ENCODE results near the gene NUTF2. TPM values are rescaled to one million over a fixed set of nuclear protein-coding genes. Genes with fewer than 3 reads are reported as not detected.
"Not testable (repeated sequence)": the region's sequence is repeated elsewhere in the genome, so short reads cannot be mapped to it uniquely, and the experiment has no call there.

The NUTF2 gene
- total RNA-seq, 1 experiment from 2014 or later: 444 TPM

DNA sequence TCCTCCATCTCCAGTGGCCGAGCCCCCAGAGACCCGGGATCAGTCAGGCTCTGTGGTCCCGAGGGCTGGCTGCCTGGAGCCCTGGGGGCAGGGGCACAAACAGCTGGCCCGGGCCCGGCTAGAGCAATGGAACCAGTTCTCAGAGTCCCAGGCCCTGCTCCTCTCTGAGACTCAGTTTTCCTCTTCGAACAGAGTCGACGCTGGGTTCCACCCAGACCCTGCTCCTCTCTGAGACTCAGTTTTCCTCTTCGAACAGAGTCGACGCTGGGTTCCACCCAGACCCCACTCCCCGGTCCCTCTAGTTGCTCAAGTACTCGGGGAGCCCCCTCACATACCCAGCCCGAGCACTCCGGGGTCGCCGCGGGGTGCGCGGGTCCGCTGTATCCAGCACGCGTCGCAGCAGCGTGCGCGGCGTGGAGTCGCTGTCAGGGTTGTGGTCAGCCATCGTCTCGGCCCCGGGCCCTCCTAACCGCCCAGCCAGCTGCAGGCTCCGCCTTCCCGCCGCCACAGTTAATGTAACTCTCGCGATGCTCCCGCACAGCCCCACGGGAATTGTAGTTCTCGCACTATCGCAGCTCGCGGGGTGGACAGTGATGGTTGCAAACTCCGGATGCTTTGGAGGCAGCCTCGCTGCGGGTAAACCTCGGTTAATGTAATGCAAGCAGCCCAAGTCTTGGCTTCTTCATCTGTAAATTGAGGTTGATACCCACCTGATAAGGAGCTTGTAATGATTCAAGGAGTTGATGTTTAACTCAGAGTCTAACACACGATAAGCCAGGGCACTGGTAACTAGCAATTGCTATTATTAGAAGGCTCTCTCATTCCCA is 13.1 kb upstream of the NUTF2 start:
- in situ Hi-C loops (cut with HindIII; ENCODE audit: low sequenced_read_pairs): no loop called here

DNA sequence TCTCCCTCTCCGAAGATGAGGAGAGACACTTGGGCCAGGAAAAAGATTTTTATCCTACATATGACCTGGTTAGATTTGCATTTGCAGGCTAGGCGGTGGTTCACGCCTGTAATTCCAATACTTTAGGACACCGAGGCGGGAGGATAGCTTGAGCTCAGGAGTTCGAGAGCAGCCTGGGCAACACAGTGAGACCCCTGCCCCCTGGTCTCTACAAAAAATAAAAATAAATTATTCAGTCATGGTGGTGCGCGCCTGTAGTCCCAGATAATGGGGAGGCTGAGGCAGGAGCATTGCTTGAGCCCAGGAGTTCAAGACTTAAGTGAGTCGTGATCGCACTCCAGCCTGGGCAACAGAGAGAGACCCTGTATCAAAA is 12.5 kb upstream of the NUTF2 start:
- DNase-seq (ENCODE audit: low spot score): no peak
- in situ Hi-C loops (cut with HindIII; ENCODE audit: low sequenced_read_pairs): no loop called here

More for the DNA sequence above, 13.1 kb upstream of the NUTF2 start:
- peak; percentile 93 for DNase-seq (ENCODE audit: low spot score)

DNA sequence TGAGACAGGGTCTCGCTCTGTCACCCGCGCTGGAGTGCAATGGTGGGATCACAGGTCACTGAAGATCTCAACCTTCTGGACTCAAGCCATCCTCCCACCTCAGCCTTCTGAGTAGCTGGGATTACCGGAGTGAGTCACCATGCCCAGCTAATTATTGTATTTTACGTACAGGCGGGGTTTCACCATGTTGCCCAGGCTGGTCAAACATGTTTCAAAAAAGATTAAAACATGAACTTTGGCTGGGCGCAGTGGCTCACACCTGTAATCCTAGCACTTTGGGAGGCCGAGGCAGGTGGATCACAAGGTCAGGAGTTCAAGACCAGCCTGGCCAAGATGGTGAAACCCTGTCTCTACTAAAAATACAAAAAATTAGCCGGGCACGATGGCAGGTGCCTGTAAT is 9.5 kb upstream of the NUTF2 start:
- DNase-seq (ENCODE audit: low spot score); in situ Hi-C loops (cut with HindIII; ENCODE audit: low sequenced_read_pairs): not testable (repeated sequence)

DNA sequence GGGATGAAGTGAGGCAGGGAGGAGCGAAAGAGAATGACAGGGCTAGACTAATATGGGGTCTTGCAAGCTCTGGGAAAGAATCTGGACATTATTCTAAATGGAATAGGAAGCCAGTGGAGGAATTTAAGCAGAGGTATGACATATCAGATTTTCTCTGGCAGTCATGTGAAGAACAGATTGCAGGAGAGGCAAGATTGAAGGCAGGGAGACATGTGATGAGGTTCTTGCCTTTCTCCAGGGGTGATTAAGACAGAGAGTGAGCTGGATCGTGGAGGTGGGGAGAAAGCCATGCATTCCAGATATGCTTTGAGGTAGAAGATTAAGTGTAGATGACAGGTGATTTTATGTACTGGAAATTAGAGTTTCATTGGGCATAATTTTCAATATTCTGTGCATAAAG is 8.9 kb upstream of the NUTF2 start:
- no peak for DNase-seq (ENCODE audit: low spot score)
- in situ Hi-C loops (cut with HindIII; ENCODE audit: low sequenced_read_pairs): no loop called here

GRCh38 chr16:67841198-67841815 is 5.4 kb upstream of the NUTF2 start:
- DNase-seq (ENCODE audit: low spot score): no peak
- in situ Hi-C loops (cut with HindIII; ENCODE audit: low sequenced_read_pairs): no loop called here

GRCh38 chr16:67841816-67842508 is 4.8 kb upstream of the NUTF2 start, which contains the start of gene THAP11:
THAP11 (plus strand) TSS chr16:67842320; CDS start chr16:67842555, 235 bp downstream.
- in situ Hi-C loops (cut with HindIII; ENCODE audit: low sequenced_read_pairs): no loop called here
- DNase-seq (ENCODE audit: low spot score): peak; percentile 94

DNA sequence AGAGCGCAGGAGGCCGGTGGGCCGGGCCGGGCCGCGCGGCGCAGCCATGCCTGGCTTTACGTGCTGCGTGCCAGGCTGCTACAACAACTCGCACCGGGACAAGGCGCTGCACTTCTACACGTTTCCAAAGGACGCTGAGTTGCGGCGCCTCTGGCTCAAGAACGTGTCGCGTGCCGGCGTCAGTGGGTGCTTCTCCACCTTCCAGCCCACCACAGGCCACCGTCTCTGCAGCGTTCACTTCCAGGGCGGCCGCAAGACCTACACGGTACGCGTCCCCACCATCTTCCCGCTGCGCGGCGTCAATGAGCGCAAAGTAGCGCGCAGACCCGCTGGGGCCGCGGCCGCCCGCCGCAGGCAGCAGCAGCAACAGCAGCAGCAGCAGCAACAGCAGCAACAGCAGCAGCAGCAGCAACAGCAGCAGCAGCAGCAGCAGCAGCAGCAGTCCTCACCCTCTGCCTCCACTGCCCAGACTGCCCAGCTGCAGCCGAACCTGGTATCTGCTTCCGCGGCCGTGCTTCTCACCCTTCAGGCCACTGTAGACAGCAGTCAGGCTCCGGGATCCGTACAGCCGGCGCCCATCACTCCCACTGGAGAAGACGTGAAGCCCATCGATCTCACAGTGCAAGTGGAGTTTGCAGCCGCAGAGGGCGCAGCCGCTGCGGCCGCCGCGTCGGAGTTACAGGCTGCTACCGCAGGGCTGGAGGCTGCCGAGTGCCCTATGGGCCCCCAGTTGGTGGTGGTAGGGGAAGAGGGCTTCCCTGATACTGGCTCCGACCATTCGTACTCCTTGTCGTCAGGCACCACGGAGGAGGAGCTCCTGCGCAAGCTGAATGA is 4.0 kb upstream of the NUTF2 start:
- DNase-seq (ENCODE audit: low spot score): peak; percentile 60
- in situ Hi-C loops (cut with HindIII; ENCODE audit: low sequenced_read_pairs): no loop called here

- no peak for DNase-seq (ENCODE audit: low spot score)
- in situ Hi-C loops (cut with HindIII; ENCODE audit: low sequenced_read_pairs): no loop called here
These were observed 3.4 kb upstream of the NUTF2 start for GRCh38 chr16:67843343-67843765.

DNA sequence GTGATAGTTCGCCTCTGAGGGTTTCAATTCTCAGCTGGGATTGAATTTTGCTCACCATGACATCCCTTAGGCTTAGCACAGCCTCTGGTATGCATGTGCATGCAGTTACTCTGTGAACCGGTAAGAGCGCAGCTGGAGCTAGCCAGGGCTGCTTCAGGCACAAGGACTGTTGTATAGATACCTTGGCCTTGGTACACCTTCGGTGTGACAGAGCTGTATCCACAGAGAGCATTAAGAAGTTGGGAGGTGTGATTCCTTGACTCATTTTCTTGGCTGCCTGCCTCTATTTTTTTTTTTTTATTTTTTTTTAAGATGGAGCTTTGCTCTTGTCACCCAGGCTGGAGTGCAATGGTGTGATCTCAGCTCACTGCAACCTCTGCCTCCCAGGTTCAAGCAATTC is 2.2 kb upstream of the NUTF2 start:
- DNase-seq (ENCODE audit: low spot score): no peak
- in situ Hi-C loops (cut with HindIII; ENCODE audit: low sequenced_read_pairs): no loop called here

DNA sequence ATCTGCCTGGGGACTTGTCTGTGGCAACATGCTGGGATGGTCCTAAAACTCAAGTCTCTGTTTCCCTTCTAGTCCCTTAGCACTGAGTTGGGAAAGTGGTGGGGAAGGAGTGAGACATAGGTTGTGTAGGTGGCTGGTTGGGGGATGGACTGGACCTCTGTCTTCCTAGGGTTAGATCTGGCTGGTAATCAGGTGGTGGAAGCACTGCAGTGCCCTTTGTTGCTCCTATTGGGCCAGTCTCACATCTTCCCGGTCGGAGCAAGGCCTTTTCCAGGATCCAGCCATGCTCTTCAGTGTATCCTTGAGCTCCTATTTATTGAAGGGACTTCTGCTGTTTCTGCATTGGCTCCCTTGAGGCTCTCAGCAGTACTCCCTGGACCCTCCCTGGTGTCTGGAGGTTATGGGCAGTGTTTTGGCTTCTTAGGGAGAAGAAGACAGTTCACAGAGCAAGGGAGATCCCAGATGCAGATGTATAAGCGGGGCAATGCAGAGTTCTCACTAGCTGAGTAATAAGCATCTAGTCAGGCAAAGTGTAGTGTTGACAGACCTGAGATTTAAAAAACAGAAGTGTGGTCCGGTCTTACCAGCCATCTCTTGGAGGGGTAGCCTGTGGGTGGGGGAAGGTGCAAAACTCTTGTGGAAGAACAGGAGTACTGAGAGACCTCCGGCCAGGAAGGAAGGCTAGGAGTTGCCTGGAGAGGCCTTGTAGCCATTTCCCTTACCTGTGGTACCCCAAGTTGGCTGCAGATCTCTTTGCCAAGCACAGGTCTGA is 1.3 kb upstream of the NUTF2 start:
- in situ Hi-C loops (cut with HindIII; ENCODE audit: low sequenced_read_pairs): no loop called here
- no peak for DNase-seq (ENCODE audit: low spot score)

- DNase-seq (ENCODE audit: low spot score): no peak
- in situ Hi-C loops (cut with HindIII; ENCODE audit: low sequenced_read_pairs): no loop called here
These were observed 742 bp upstream of the NUTF2 start for GRCh38 chr16:67846063-67846319.

GRCh38 chr16:67847064-67847861 is 530 bp downstream of the NUTF2 start, which contains the start of gene CENPT:
CENPT (minus strand) TSS chr16:67847693; CDS start chr16:67833859, 13,834 bp downstream.
- no peak for DNase-seq (ENCODE audit: low spot score)

DNA sequence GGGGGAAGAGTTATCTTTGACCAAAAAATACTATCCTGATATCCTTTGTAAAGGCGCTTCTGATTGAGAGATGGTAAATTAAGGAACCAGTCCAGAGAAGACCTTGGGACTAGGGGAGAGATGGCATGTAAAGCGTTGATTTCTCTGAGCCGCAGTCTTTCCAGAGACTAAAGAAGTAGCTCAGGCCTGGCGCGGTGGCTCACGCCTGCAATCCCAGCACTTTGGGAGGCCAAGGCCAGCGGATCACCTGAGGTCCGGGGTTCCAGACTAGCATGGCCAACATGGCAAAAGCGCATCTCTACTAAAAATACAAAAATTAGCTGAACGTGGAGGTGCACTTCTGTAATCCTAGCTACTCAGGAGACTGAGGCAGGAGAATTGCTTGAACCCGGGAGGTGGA is 1.4 kb downstream of the NUTF2 start:
- no peak for DNase-seq (ENCODE audit: low spot score)

More at GRCh38 chr16:67847064-67847861, 530 bp downstream of the NUTF2 start, which contains the start of gene CENPT:
- in situ Hi-C loops (cut with HindIII; ENCODE audit: low sequenced_read_pairs): no loop called here

DNA sequence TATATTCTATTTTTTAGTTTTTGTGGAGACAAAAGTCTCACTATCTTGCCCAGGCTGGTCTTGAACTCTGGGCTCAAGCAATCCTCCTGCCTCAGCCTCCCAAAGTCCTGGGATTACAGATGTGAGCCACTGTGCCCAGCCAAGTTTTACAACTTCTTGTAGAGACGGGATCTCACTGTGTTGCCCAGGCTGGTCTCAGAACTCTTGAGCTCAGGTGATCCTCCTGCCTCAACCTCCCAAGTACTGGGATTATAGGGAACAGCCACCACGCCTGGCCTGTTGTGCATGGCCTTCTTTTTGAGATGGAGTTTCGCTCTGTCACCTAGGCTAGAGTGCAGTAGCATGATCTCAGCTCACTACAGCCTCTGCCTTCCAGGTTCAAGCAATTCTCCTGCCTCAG is 6.9 kb downstream of the NUTF2 start:
- DNase-seq (ENCODE audit: low spot score): no peak
- in situ Hi-C loops (cut with HindIII; ENCODE audit: low sequenced_read_pairs): no loop called here

More for the DNA sequence above, 1.4 kb downstream of the NUTF2 start:
- in situ Hi-C loops (cut with HindIII; ENCODE audit: low sequenced_read_pairs): no loop called here

- in situ Hi-C loops (cut with HindIII; ENCODE audit: low sequenced_read_pairs): no loop called here
- DNase-seq (ENCODE audit: low spot score): no peak
These were observed 9.1 kb downstream of the NUTF2 start for GRCh38 chr16:67855789-67856188.

DNA sequence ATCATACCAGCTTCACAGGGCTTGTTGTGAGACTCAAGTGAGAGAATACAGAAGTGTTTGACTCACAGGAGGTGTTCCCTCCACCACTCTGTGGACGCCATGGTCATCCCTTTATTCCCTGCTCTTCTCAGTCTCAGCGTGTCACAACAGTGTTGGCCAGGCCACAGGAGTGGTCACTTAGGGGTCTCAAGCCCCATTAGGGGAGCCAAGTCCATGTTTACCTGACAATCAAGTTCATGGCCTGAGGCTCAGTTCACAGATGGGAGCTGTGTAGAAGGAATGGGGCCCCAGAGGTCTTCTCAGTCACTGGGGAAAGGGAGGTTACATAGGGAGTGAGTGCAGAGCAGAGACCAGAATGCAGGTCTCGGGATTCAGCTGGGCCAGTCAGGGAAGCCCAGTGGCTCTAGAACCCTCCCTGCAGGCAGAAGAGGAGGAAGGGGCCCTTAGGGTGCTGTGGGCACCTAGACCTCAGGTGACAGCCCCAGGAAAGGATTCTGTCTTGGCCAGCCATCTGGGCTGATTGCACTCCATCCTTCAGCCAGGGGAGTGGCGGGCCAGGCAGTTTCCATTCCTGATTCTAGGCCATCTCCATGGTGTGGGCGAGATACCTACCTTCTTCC is 10.3 kb downstream of the NUTF2 start:
- DNase-seq (ENCODE audit: low spot score): no peak
- in situ Hi-C loops (cut with HindIII; ENCODE audit: low sequenced_read_pairs): no loop called here

GRCh38 chr16:67857547-67858233 is 11.0 kb downstream of the NUTF2 start:
- DNase-seq (ENCODE audit: low spot score): no peak
- in situ Hi-C loops (cut with HindIII; ENCODE audit: low sequenced_read_pairs): no loop called here

Data from G401 (cell line).